Measurements from ENCODE around the gene ATXN1.
A peak's percentile ranks its signal among the peaks of the same experiment; 100 is the strongest.

ATXN1 gene

GRCh38 chr6:16759646-16760515, 1.4 kb downstream of the ATXN1 start:
- peak overlapping the region; percentile 84 for H3K27ac ChIP-seq (ENCODE audit: low read length, poor library complexity, severe bottlenecking)
- DNase-seq, result peak; percentile 89
- H2BK12ac ChIP-seq (ENCODE audit: low read length in 2 of 2), result peak overlapping the region in 1 of 2 experiments; percentile 97
- peak overlapping the region; percentile 71 to 90 for H3K23ac ChIP-seq (ENCODE audit: low read length in 2 of 2)
- peak overlapping the region; percentile 70 for H3K4me2 ChIP-seq (ENCODE audit: low read length, poor library complexity, severe bottlenecking)
- no peaks in the 10 kb centered on the region for H3K9me3 ChIP-seq (ENCODE audit: control insufficient read depth, low read length)
- H2BK120ac ChIP-seq (ENCODE audit: low read depth, low read length), result peak overlapping the region; percentile 99
- peak overlapping the region; percentile 81 to 90 for H3K4me3 ChIP-seq (ENCODE audit: insufficient read depth in 1 of 2, low read depth in 1 of 2, low read length in 2 of 2)
- H2BK5ac ChIP-seq (ENCODE audit: low read depth, low read length, poor library complexity, severe bottlenecking), result peak overlapping the region; percentile 86
- H2AK5ac ChIP-seq (ENCODE audit: low read length, severe bottlenecking), result no peak overlapping the region
- peak overlapping the region; percentile 96 for H4K91ac ChIP-seq (ENCODE audit: low read length)
- H3K36me3 ChIP-seq (ENCODE audit: control insufficient read depth in 1 of 2, insufficient read depth in 2 of 2, low read depth in 1 of 2, low read length in 2 of 2), result peaks cover 0 to 6% of the 10 kb centered on the region in 2 experiments
- H3K14ac ChIP-seq (ENCODE audit: low read length in 2 of 2), result peak overlapping the region; percentile 94 to 96
- H2BK15ac ChIP-seq (ENCODE audit: low read depth, poor library complexity, severe bottlenecking), result peak overlapping the region; percentile 99
- H3K27me3 ChIP-seq (ENCODE audit: control insufficient read depth in 1 of 2, insufficient read depth in 1 of 2, low read length in 2 of 2), result no peaks in the 10 kb centered on the region
- WGBS, result 1% methylated on average over 59 of the region's 87 CpGs
- peak overlapping the region; percentile 73 for H2AFZ ChIP-seq (ENCODE audit: low read depth, low read length)
- peaks cover 6% of the 10 kb centered on the region for H3K4me1 ChIP-seq (ENCODE audit: control insufficient read depth, insufficient read depth, low read depth, low read length)
- peak overlapping the region; percentile 94 for H3K9ac ChIP-seq (ENCODE audit: low read length)
- peak overlapping the region; percentile 71 to 97 for H3K4ac ChIP-seq (ENCODE audit: low read depth in 1 of 2, low read length in 2 of 2)
- peak overlapping the region; percentile 96 to 97 for H3K18ac ChIP-seq (ENCODE audit: low read depth in 1 of 2, low read length in 2 of 2)
- H4K8ac ChIP-seq (ENCODE audit: low read length), result peak overlapping the region; percentile 89
- peaks cover 5% of the 10 kb centered on the region for H3K79me1 ChIP-seq (replicated peaks; ENCODE audit: low read length, poor library complexity, severe bottlenecking)

DNA sequence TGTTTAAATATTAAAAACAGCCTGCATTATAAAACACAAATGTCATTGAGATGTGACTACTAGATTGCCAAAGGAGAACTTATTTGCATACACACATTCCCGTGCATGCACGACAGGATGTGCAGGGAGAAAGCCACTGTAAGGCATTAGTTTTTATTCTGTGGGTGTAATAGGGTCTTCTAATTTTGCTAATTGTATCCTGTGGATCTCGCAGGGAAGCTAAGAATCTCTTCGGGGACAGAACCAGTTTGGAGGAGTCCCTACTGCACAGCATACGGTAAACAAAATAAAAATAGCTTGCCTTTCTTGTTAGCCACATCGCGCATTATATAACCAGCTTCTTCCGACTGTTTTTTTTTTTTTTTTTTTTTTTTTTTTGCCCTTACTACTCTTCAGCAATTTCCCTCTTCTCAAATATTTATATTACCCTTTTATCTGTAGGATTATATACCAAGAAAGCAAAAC, 2.0 kb downstream of the ATXN1 start:
- H2BK12ac ChIP-seq (ENCODE audit: low read length in 2 of 2), result no peak overlapping the region
- H3K4ac ChIP-seq (ENCODE audit: low read depth in 1 of 2, low read length in 2 of 2), result peak overlapping the region in 1 of 2 experiments; percentile 67
- H3K27ac ChIP-seq (ENCODE audit: low read length, poor library complexity, severe bottlenecking), result peak overlapping the region; percentile 84
- H3K4me2 ChIP-seq (ENCODE audit: low read length, poor library complexity, severe bottlenecking), result peak overlapping the region; percentile 82
- peak; percentile 60 for DNase-seq
- H3K27me3 ChIP-seq (ENCODE audit: control insufficient read depth in 1 of 2, insufficient read depth in 1 of 2, low read length in 2 of 2), result no peaks in the 10 kb centered on the region
- H3K18ac ChIP-seq (ENCODE audit: low read depth in 1 of 2, low read length in 2 of 2), result no peak overlapping the region
- H2AK5ac ChIP-seq (ENCODE audit: low read length, severe bottlenecking), result no peak overlapping the region
- H4K91ac ChIP-seq (ENCODE audit: low read length), result no peak overlapping the region
- no peak overlapping the region for H4K8ac ChIP-seq (ENCODE audit: low read length)
- 2% methylated on average over 8 of the region's 8 CpGs for WGBS
- peak overlapping the region; percentile 94 for H3K9ac ChIP-seq (ENCODE audit: low read length)
- H3K14ac ChIP-seq (ENCODE audit: low read length in 2 of 2), result peak overlapping the region in 1 of 2 experiments; percentile 78
- no peak overlapping the region for H2AFZ ChIP-seq (ENCODE audit: low read depth, low read length)
- H2BK5ac ChIP-seq (ENCODE audit: low read depth, low read length, poor library complexity, severe bottlenecking), result no peak overlapping the region
- H3K4me1 ChIP-seq (ENCODE audit: control insufficient read depth, insufficient read depth, low read depth, low read length), result peaks cover 6% of the 10 kb centered on the region
- H2BK15ac ChIP-seq (ENCODE audit: low read depth, poor library complexity, severe bottlenecking), result no peak overlapping the region
- peak overlapping the region; percentile 81 to 90 for H3K4me3 ChIP-seq (ENCODE audit: insufficient read depth in 1 of 2, low read depth in 1 of 2, low read length in 2 of 2)
- peaks cover 5% of the 10 kb centered on the region for H3K79me1 ChIP-seq (replicated peaks; ENCODE audit: low read length, poor library complexity, severe bottlenecking)
- H3K36me3 ChIP-seq (ENCODE audit: control insufficient read depth in 1 of 2, insufficient read depth in 2 of 2, low read depth in 1 of 2, low read length in 2 of 2), result peaks cover 0 to 6% of the 10 kb centered on the region in 2 experiments
- no peak overlapping the region for H3K23ac ChIP-seq (ENCODE audit: low read length in 2 of 2)
- no peak overlapping the region for H2BK120ac ChIP-seq (ENCODE audit: low read depth, low read length)
- H3K9me3 ChIP-seq (ENCODE audit: control insufficient read depth, low read length), result no peaks in the 10 kb centered on the region

GRCh38 chr6:16758163-16758975, 2.9 kb downstream of the ATXN1 start:
- H2AFZ ChIP-seq (ENCODE audit: low read depth, low read length), result no peak overlapping the region
- H3K23ac ChIP-seq (ENCODE audit: low read length in 2 of 2), result peak overlapping the region in 1 of 2 experiments; percentile 96
- H3K4me2 ChIP-seq (ENCODE audit: low read length, poor library complexity, severe bottlenecking), result peak overlapping the region; percentile 40
- H3K4ac ChIP-seq (ENCODE audit: low read depth in 1 of 2, low read length in 2 of 2), result no peak overlapping the region
- peak overlapping the region; percentile 94 for H3K9ac ChIP-seq (ENCODE audit: low read length)
- no peak overlapping the region for H2BK12ac ChIP-seq (ENCODE audit: low read length in 2 of 2)
- no peak overlapping the region for H2BK15ac ChIP-seq (ENCODE audit: low read depth, poor library complexity, severe bottlenecking)
- no peak overlapping the region for H3K14ac ChIP-seq (ENCODE audit: low read length in 2 of 2)
- H3K4me3 ChIP-seq (ENCODE audit: insufficient read depth in 1 of 2, low read depth in 1 of 2, low read length in 2 of 2), result peak overlapping the region in 1 of 2 experiments; percentile 81
- peaks cover 7% of the 10 kb centered on the region for H3K79me1 ChIP-seq (replicated peaks; ENCODE audit: low read length, poor library complexity, severe bottlenecking)
- H2BK5ac ChIP-seq (ENCODE audit: low read depth, low read length, poor library complexity, severe bottlenecking), result no peak overlapping the region
- H3K27me3 ChIP-seq (ENCODE audit: control insufficient read depth in 1 of 2, insufficient read depth in 1 of 2, low read length in 2 of 2), result no peaks in the 10 kb centered on the region
- 47% methylated on average over 9 of the region's 9 CpGs for WGBS
- no peak overlapping the region for H3K18ac ChIP-seq (ENCODE audit: low read depth in 1 of 2, low read length in 2 of 2)
- no peaks in the 10 kb centered on the region for H3K9me3 ChIP-seq (ENCODE audit: control insufficient read depth, low read length)
- no peak overlapping the region for H4K91ac ChIP-seq (ENCODE audit: low read length)
- DNase-seq, result peak; percentile 57
- H2AK5ac ChIP-seq (ENCODE audit: low read length, severe bottlenecking), result no peak overlapping the region
- H3K36me3 ChIP-seq (ENCODE audit: control insufficient read depth in 1 of 2, insufficient read depth in 2 of 2, low read depth in 1 of 2, low read length in 2 of 2), result peaks cover 0 to 6% of the 10 kb centered on the region in 2 experiments
- no peak overlapping the region for H4K8ac ChIP-seq (ENCODE audit: low read length)
- no peak overlapping the region for H2BK120ac ChIP-seq (ENCODE audit: low read depth, low read length)
- peaks cover 6% of the 10 kb centered on the region for H3K4me1 ChIP-seq (ENCODE audit: control insufficient read depth, insufficient read depth, low read depth, low read length)
- H3K27ac ChIP-seq (ENCODE audit: low read length, poor library complexity, severe bottlenecking), result no peak overlapping the region

DNA sequence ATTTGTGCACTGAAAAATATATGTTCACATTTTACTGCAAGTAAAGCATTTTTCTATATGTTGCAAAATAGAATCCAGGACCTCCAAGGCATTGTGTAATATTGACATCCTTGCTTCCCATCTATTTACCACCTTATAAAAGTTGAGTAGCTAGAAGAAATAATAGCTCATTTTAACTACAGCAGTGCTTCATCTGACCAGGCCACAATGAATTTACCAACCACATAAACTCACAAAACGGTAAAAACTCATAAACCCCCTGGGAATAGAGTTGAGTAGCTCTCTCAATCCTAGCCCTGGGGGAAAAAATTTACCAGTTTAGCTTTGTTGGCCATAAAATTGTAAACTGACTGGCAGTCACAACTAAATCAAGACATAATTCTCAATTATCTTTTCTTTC, 3.9 kb downstream of the ATXN1 start:
- peaks cover 4% of the 10 kb centered on the region for H3K4me1 ChIP-seq (ENCODE audit: control insufficient read depth, insufficient read depth, low read depth, low read length)
- DNase-seq, result peak; percentile 15
- H4K8ac ChIP-seq (ENCODE audit: low read length), result no peak overlapping the region
- no peak overlapping the region for H3K14ac ChIP-seq (ENCODE audit: low read length in 2 of 2)
- H2BK5ac ChIP-seq (ENCODE audit: low read depth, low read length, poor library complexity, severe bottlenecking), result no peak overlapping the region
- H2BK120ac ChIP-seq (ENCODE audit: low read depth, low read length), result no peak overlapping the region
- H3K79me1 ChIP-seq (replicated peaks; ENCODE audit: low read length, poor library complexity, severe bottlenecking), result peaks cover 9% of the 10 kb centered on the region
- no peak overlapping the region for H3K27ac ChIP-seq (ENCODE audit: low read length, poor library complexity, severe bottlenecking)
- no peak overlapping the region for H3K4me3 ChIP-seq (ENCODE audit: insufficient read depth in 1 of 2, low read depth in 1 of 2, low read length in 2 of 2)
- no peak overlapping the region for H2BK15ac ChIP-seq (ENCODE audit: low read depth, poor library complexity, severe bottlenecking)
- WGBS, result 43% methylated on average over 1 of the region's 1 CpG
- H4K91ac ChIP-seq (ENCODE audit: low read length), result no peak overlapping the region
- H3K36me3 ChIP-seq (ENCODE audit: control insufficient read depth in 1 of 2, insufficient read depth in 2 of 2, low read depth in 1 of 2, low read length in 2 of 2), result peaks cover 0 to 10% of the 10 kb centered on the region in 2 experiments
- no peak overlapping the region for H3K23ac ChIP-seq (ENCODE audit: low read length in 2 of 2)
- no peaks in the 10 kb centered on the region for H3K9me3 ChIP-seq (ENCODE audit: control insufficient read depth, low read length)
- H3K9ac ChIP-seq (ENCODE audit: low read length), result no peak overlapping the region
- no peak overlapping the region for H2AFZ ChIP-seq (ENCODE audit: low read depth, low read length)
- no peak overlapping the region for H2BK12ac ChIP-seq (ENCODE audit: low read length in 2 of 2)
- no peak overlapping the region for H3K4ac ChIP-seq (ENCODE audit: low read depth in 1 of 2, low read length in 2 of 2)
- no peak overlapping the region for H3K4me2 ChIP-seq (ENCODE audit: low read length, poor library complexity, severe bottlenecking)
- no peak overlapping the region for H2AK5ac ChIP-seq (ENCODE audit: low read length, severe bottlenecking)
- no peak overlapping the region for H3K18ac ChIP-seq (ENCODE audit: low read depth in 1 of 2, low read length in 2 of 2)
- no peaks in the 10 kb centered on the region for H3K27me3 ChIP-seq (ENCODE audit: control insufficient read depth in 1 of 2, insufficient read depth in 1 of 2, low read length in 2 of 2)
